H1 (cell line): ENCODE data around the gene NFIC. TPM values are rescaled to one million over a fixed set of nuclear protein-coding genes. Genes with fewer than 3 reads are reported as not detected.

Experiments used
- CTCF ChIA-PET: fragments of 300-600 bp; sonication (Branson Sonifier 250); formaldehyde crosslinking; loops from one replicate; lab custom pipeline; 2021; ENCODE audit not compliant: partially characterized antibody; lab: Charles Lee
- POLR2A ChIA-PET: fragments of 300-600 bp; sonication (Branson Sonifier 250); formaldehyde crosslinking; loops from one replicate; lab custom pipeline; 2021; ENCODE audit warnings: inconsistent platforms; ENCODE audit not compliant: partially characterized antibody; lab: Charles Lee
- DNase-seq, 2 experiments: peaks; one replicate each; pipeline versions ENCODE4 v3.0.0 to v3.0.0-alpha.2; 2010 to 2022; ENCODE audit warnings: low spot score in 2 of 2, low read depth in 1 of 2, mixed read lengths in 1 of 2
- FAIRE-seq: peaks from 2 replicates; lab custom pipeline; 2011; peaks lifted over from hg19 to GRCh38; lab: Jason Lieb, UNC
- H2AFZ ChIP-seq: 2 replicates; pipeline ENCODE4 v1.8.1; 2012; ENCODE audit warnings: low read length, inconsistent platforms
- H2AK5ac ChIP-seq: 2 replicates; pipeline ENCODE4 v1.6.1; 2013; ENCODE audit warnings: low read depth, low read length
- H2BK120ac ChIP-seq: replicated peaks from 2 replicates; pipeline ENCODE3; 2013; ENCODE audit warnings: low read depth, low read length, inconsistent platforms
- H2BK12ac ChIP-seq: 2 replicates; pipeline ENCODE4 v1.6.1; 2013; ENCODE audit warnings: low read depth, low read length
- H2BK15ac ChIP-seq: 2 replicates; pipeline ENCODE4 v1.6.1; 2013; ENCODE audit warnings: low read length
- H2BK20ac ChIP-seq: 2 replicates; pipeline ENCODE4 v1.6.1; 2013; ENCODE audit warnings: low read length
- H2BK5ac ChIP-seq: 2 replicates; pipeline ENCODE4 v1.6.1; 2013; ENCODE audit warnings: low read depth, low read length
- H3K14ac ChIP-seq: 2 replicates; pipeline ENCODE4 v1.6.1; 2013; ENCODE audit warnings: inconsistent platforms; ENCODE audit not compliant: insufficient read length
- H3K18ac ChIP-seq: 2 replicates; pipeline ENCODE4 v1.6.1; 2013; ENCODE audit warnings: low read length; ENCODE audit errors: extremely low read depth
- H3K23ac ChIP-seq: 2 replicates; pipeline ENCODE4 v1.6.1; 2013; ENCODE audit warnings: inconsistent platforms; ENCODE audit not compliant: insufficient read length
- H3K23me2 ChIP-seq: 2 replicates; pipeline ENCODE4 v1.6.1; 2013; ENCODE audit warnings: low read depth, low read length
- H3K27ac ChIP-seq: 2 replicates; pipeline ENCODE4 v1.6.1; 2011; ENCODE audit warnings: low read depth, low read length, inconsistent platforms
- H3K27me3 ChIP-seq, 4 experiments: replicated peaks in 1 of 4; 1 replicate in 1 of 4; 2 replicates in 3 of 4; pipeline versions ENCODE4 v1.6.1 to v1.8.1; 2011 to 2013; ENCODE audit warnings: low read length in 3 of 4, mild to moderate bottlenecking in 3 of 4, inconsistent platforms in 2 of 4, mixed read lengths in 2 of 4, moderate library complexity in 1 of 4; ENCODE audit not compliant: control insufficient read depth in 3 of 4, insufficient read depth in 3 of 4; ENCODE audit errors: extremely low read depth in 1 of 4
- H3K36me3 ChIP-seq, 4 experiments: 2 replicates each; pipeline versions ENCODE4 v1.6.1 to v1.8.1; 2011 to 2013; ENCODE audit warnings: mild to moderate bottlenecking in 4 of 4, low read length in 3 of 4, moderate library complexity in 2 of 4, control low read depth in 1 of 4, inconsistent platforms in 1 of 4; ENCODE audit not compliant: insufficient read depth in 4 of 4, control insufficient read depth in 2 of 4
- H3K4ac ChIP-seq: replicated peaks from 2 replicates; pipeline ENCODE3; 2013; ENCODE audit warnings: low read length, low read depth, mixed read lengths, inconsistent platforms; ENCODE audit not compliant: insufficient read length
- H3K4me1 ChIP-seq, 4 experiments: replicated peaks in 1 of 4; 1 replicate in 1 of 4; 2 replicates in 3 of 4; pipeline versions ENCODE4 v1.6.1 to v1.8.1; 2011 to 2013; ENCODE audit warnings: low read length in 3 of 4, inconsistent platforms in 2 of 4, mixed read lengths in 1 of 4; ENCODE audit not compliant: insufficient read depth in 4 of 4, control insufficient read depth in 3 of 4
- H3K4me2 ChIP-seq, 2 experiments: 2 replicates each; pipeline versions ENCODE4 v1.6.1 to v1.8.1; 2011 to 2013; ENCODE audit warnings: low read depth in 2 of 2, low read length in 2 of 2, control low read depth in 1 of 2, inconsistent platforms in 1 of 2, mild to moderate bottlenecking in 1 of 2; ENCODE audit not compliant: insufficient read depth in 1 of 2
- H3K4me3 ChIP-seq, 4 experiments: fragments of 200-600, 300-600 bp in 1 of 4; sonication (generic), shearing (Covaris generic), sonication (Bioruptor Twin) in 1 of 4; 2 replicates each; pipeline versions ENCODE4 v1.5.1 to v1.8.1; 2011 to 2016; ENCODE audit warnings: low read length in 4 of 4, low read depth in 3 of 4, control low read depth in 2 of 4, inconsistent platforms in 2 of 4, mild to moderate bottlenecking in 2 of 4, mixed read lengths in 1 of 4, moderate library complexity in 1 of 4; ENCODE audit not compliant: insufficient read depth in 2 of 4; ENCODE audit errors: extremely low read depth in 1 of 4
- H3K56ac ChIP-seq: replicated peaks from 2 replicates; pipeline ENCODE3; 2013; ENCODE audit warnings: low read depth, mild to moderate bottlenecking, mixed read lengths, low read length, inconsistent platforms; ENCODE audit not compliant: insufficient read length
- H3K79me1 ChIP-seq: 2 replicates; pipeline ENCODE4 v1.6.1; 2013; ENCODE audit warnings: low read depth, low read length, control low read depth
- H3K79me2 ChIP-seq, 2 experiments: 2 replicates each; pipeline versions ENCODE4 v1.6.1 to v1.8.1; 2012 to 2013; ENCODE audit warnings: low read length in 2 of 2, mild to moderate bottlenecking in 2 of 2, inconsistent platforms in 1 of 2; ENCODE audit not compliant: insufficient read depth in 2 of 2, control insufficient read depth in 1 of 2
- H3K9ac ChIP-seq, 4 experiments: replicated peaks in 1 of 4; 1 replicate in 1 of 4; 2 replicates in 3 of 4; pipeline versions ENCODE4 v1.6.1 to v1.8.1; 2011 to 2013; ENCODE audit warnings: low read depth in 3 of 4, low read length in 3 of 4, control low read depth in 2 of 4, mild to moderate bottlenecking in 2 of 4, moderate library complexity in 2 of 4, inconsistent platforms in 1 of 4; ENCODE audit errors: extremely low read depth in 1 of 4
- H3K9me3 ChIP-seq, 2 experiments: 2 replicates each; pipeline versions ENCODE4 v1.6.1 to v1.8.1; 2012 to 2013; ENCODE audit warnings: mild to moderate bottlenecking in 2 of 2, moderate library complexity in 2 of 2, control low read depth in 1 of 2, inconsistent platforms in 1 of 2, low read depth in 1 of 2, low read length in 1 of 2, mixed read lengths in 1 of 2; ENCODE audit not compliant: insufficient read depth in 2 of 2
- H4K20me1 ChIP-seq, 2 experiments: replicated peaks in 1 of 2; 2 replicates each; pipeline versions ENCODE3 to v1.8.1; 2011 to 2013; ENCODE audit warnings: inconsistent platforms in 2 of 2, low read length in 2 of 2, mild to moderate bottlenecking in 1 of 2; ENCODE audit not compliant: insufficient read depth in 2 of 2, control insufficient read depth in 1 of 2
- H4K5ac ChIP-seq: 2 replicates; pipeline ENCODE4 v1.6.1; 2013; ENCODE audit warnings: low read length, low read depth, mixed read lengths, inconsistent platforms; ENCODE audit not compliant: insufficient read length
- H4K8ac ChIP-seq: 2 replicates; pipeline ENCODE4 v1.8.0; 2013; ENCODE audit warnings: mild to moderate bottlenecking, moderate library complexity, low read length, inconsistent platforms; ENCODE audit not compliant: insufficient read depth; ENCODE audit errors: extremely low read depth
- H4K91ac ChIP-seq: replicated peaks from 2 replicates; pipeline ENCODE3; 2013; ENCODE audit warnings: low read length, mixed read lengths, inconsistent platforms; ENCODE audit not compliant: insufficient read length
- ASH2L ChIP-seq: fragments of 200-600, 300-600 bp; sonication (generic); IDR thresholded peaks from one replicate; pipeline ENCODE4 v1.7.1; 2017; ENCODE audit warnings: low read length
- ATF2 ChIP-seq: IDR thresholded peaks from 2 replicates; pipeline ENCODE4 v1.6.1; 2012; ENCODE audit warnings: low read length, inconsistent platforms
- BACH1 ChIP-seq: IDR thresholded peaks from 2 replicates; pipeline ENCODE4 v1.6.1; 2012; ENCODE audit warnings: low read length, improper control_type of control experiment
- CHD1 ChIP-seq: IDR thresholded peaks from 2 replicates; pipeline ENCODE4 v1.6.1; 2012; ENCODE audit warnings: low read depth, low read length, improper control_type of control experiment
- EP300 ChIP-seq, 2 experiments: IDR thresholded peaks; 1 replicate in 1 of 2; 2 replicates in 1 of 2; pipeline ENCODE4 v1.6.1; 2011 to 2012; ENCODE audit warnings: low read depth in 2 of 2, low read length in 2 of 2, mild to moderate bottlenecking in 2 of 2, borderline replicate concordance in 1 of 2, inconsistent platforms in 1 of 2, moderate library complexity in 1 of 2
- SAP30 ChIP-seq: fragments of 300-600 bp; sonication (generic); IDR thresholded peaks from 2 replicates; pipeline ENCODE4 v1.7.1; 2012; ENCODE audit warnings: low read length, moderate library complexity, mild to moderate bottlenecking, inconsistent platforms; ENCODE audit not compliant: insufficient read depth, insufficient replicate concordance
- SP1 ChIP-seq: IDR thresholded peaks from 2 replicates; pipeline ENCODE4 v1.6.1; 2011; ENCODE audit warnings: low read depth, low read length
- SP4 ChIP-seq: IDR thresholded peaks from 2 replicates; pipeline ENCODE4 v1.6.1; 2012; ENCODE audit warnings: low read length, inconsistent platforms
- SRF ChIP-seq: IDR thresholded peaks from 2 replicates; pipeline ENCODE4 v1.6.1; 2011; ENCODE audit warnings: mild to moderate bottlenecking, low read depth, low read length, moderate library complexity
- WGBS, 2 experiments: shearing (Covaris generic) in 1 of 2; methylation state at CpG; one replicate each; pipeline versions ENCODE4 v1.1.6 to v1.1.7; 2013 to 2015; ENCODE audit warnings: low lambda C conversion rate in 2 of 2, mixed read lengths in 2 of 2, inconsistent platforms in 1 of 2, low coverage in 1 of 2, missing lambda C conversion rate in 1 of 2; ENCODE audit not compliant: insufficient replicate concordance in 2 of 2, insufficient coverage in 1 of 2, insufficient read length in 1 of 2; ENCODE audit errors: extremely low coverage in 1 of 2, missing lambda C conversion rate in 1 of 2; 5-methylcytosine and 5-hydroxymethylcytosine counted together
- polyA plus RNA-seq, 7 experiments: library from polyadenylated mRNA; depleted of rRNA in 3 of 7; stranded (reverse) in 5 of 7; unstranded in 2 of 7; fragments of >200 nt in 5 of 7; fragments of 200-250 nt in 2 of 7; gene quantifications; 1 replicate in 5 of 7; 2 replicates in 1 of 7; 4 replicates in 1 of 7; pipeline versions ENCODE4 v1.2.1 to v1.2.3, GENCODE V29; 2011 to 2013; ENCODE audit warnings: missing spikeins in 2 of 7, mixed read lengths in 2 of 7
- total RNA-seq: library from RNA; stranded (reverse); fragmentation: NEBNext Ultra II Directional; extraction: Animal tissue kit (Norgen Biotek cat#: 25700); gene quantifications from 2 replicates; pipeline ENCODE4 v1.2.1, GENCODE V29; 2021

NFIC gene
- total and polyA plus RNA-seq, 2 of the 8 experiments (the other 6 are each of a cell fraction or from before 2014, with no cell fraction given) = 0.56 to 3.2 TPM

DNA sequence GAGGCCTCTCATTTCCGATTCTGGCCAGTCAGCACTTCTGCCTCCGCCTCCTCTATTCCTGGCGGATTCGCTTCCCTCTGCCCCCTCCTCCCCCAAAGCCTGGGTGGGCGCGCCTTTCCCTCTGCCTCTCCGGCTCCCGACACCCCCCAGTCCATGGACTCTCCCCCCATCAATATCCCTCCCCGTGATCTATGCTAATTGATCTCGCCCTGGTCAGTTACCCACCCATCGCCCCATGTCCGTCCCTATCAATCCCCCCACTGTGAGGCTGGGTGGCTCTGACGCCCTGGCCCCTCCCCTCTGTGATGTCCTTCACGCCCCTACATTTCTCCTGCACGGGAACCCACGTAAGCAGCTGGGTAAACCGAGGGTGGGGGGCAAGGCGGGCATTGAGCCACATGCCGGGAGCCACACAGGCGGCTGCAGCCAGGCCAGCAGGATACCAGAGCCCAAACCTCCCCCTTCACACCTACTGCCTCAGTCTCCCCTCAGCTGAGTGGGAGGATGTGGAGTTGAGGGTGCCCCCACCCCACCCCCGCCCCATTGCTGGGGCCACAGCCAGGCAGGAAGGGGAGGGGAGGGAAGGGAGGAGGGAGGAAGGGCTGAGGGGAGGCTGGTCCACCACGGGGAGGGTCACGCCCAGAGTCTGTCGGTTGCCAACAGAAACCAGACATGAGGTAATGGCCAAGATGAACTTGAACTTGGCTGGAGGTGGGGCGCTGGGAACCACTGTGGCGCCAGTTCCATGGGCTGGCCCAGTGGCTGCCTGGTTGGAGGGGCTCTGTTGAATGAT lies 92.9 kb downstream of the NFIC start:
- Histone ChIP-seq H3K23me2 (peaks cover 9% of the 10 kb centered on the region; the same call in 1 of the 2 replicates), H2BK120ac (peak overlapping the region; percentile 43), H3K4me3 (peak overlapping the region in 1 of 4 experiments; percentile 48; a peak in 3 of 8 replicates), H2BK20ac (no peak overlapping the region), H2BK12ac (0 out of 2 replicates have a peak overlapping the region, but pooled peaks have one; percentile 39), H4K20me1 (peaks cover 3 to 10% of the 10 kb centered on the region in 2 experiments), H3K4ac (peak overlapping the region; percentile 69), H3K56ac (no peak overlapping the region), H3K23ac (no peak overlapping the region), H3K27ac (no peak overlapping the region), H3K9me3 (no peaks in the 10 kb centered on the region), H3K79me1 (no peaks in the 10 kb centered on the region), H3K36me3 (no peaks in the 10 kb centered on the region; a peak in 1 of 8 replicates), H3K14ac (no peak overlapping the region), H4K5ac (no peak overlapping the region), H3K18ac (peak overlapping the region; percentile 78), H3K27me3 (peaks cover 24 to 56% (median 46%) of the 10 kb centered on the region in 4 experiments), H4K8ac (0 out of 2 replicates have a peak overlapping the region, but pooled peaks have one; percentile 18), H3K4me1 (peaks cover 0 to 24% (median 12%) of the 10 kb centered on the region in 4 experiments; a peak in 6 of 7 replicates), H3K79me2 (no peaks in the 10 kb centered on the region), H2AK5ac (no peak overlapping the region; the same call in 1 of the 2 replicates), H2AFZ (no peak overlapping the region), H4K91ac (no peak overlapping the region), H2BK5ac (no peak overlapping the region), H3K4me2 (peak overlapping the region in 1 of 2 experiments; percentile 72; a peak in 2 of 4 replicates), H2BK15ac (no peak overlapping the region), H3K9ac (no peak overlapping the region)
- 24% methylated on average over 22 of the region's 26 CpGs; no CpG with 5 or more reads in 1 of the 2 experiments for WGBS, 2 experiments
- ChIA-PET POLR2A (interaction anchor here (0.6 to 1.8 kb wide), 3 partner anchors 13 to 512 kb away, joined by 3 to 6 read pairs (median 3); no protein-coding TSS in a partner anchor), CTCF (interaction anchor here (0.6 to 3.3 kb wide), 7 partner anchors 11 to 155 kb away, joined by 3 to 14 read pairs (median 4); no protein-coding TSS in a partner anchor)
- FAIRE-seq = no peak
- DNase-seq = no peak
- no peak for TF ChIP-seq SRF
- no peak for TF ChIP-seq CHD1
- peak; percentile 94 for TF ChIP-seq ATF2
- TF ChIP-seq SP4 = no peak
- no peak for TF ChIP-seq SP1
- TF ChIP-seq ASH2L = no peak
- no peak for TF ChIP-seq EP300 (IDR thresholded peaks at IDR 0.05; ENCODE audit: borderline replicate concordance in 1 of 2, low read depth in 2 of 2, low read length in 2 of 2)
- TF ChIP-seq BACH1 = no peak
- no peak for TF ChIP-seq SAP30
